HepG2 (cell line): ENCODE measurements around the gene CBR4.
A peak's percentile ranks its signal among the peaks of the same experiment; 100 is the strongest.

Source experiments
- AGO1 ChIP-seq: fragments of 200-400 bp; formaldehyde crosslinking; IDR thresholded peaks from 2 replicates; pipeline ENCODE4 v1.6.1; 2017; ENCODE audit warnings: mild to moderate bottlenecking, low read depth, low read length, moderate library complexity; ENCODE audit not compliant: poor library complexity, severe bottlenecking
- ATF2 ChIP-seq: sonication (generic); formaldehyde crosslinking; IDR thresholded peaks from 2 replicates; pipeline ENCODE4 v1.4.0; 2020; ENCODE audit warnings: missing genetic modification reagents
- CEBPB ChIP-seq: IDR thresholded peaks from 2 replicates; pipeline ENCODE4 v1.6.1; 2011; ENCODE audit warnings: low read depth, low read length, improper control_type of control experiment, borderline replicate concordance
- CTCF ChIP-seq: sonication (generic); formaldehyde crosslinking; IDR thresholded peaks from 2 replicates; pipeline ENCODE4 v1.5.0; 2020; ENCODE audit warnings: mild to moderate bottlenecking, missing genetic modification reagents, moderate library complexity
- ETV6 ChIP-seq: sonication (generic); formaldehyde crosslinking; conservative IDR thresholded peaks from 2 replicates; pipeline ENCODE4 v1.4.0; 2020; ENCODE audit warnings: missing genetic modification reagents
- MEIS2 ChIP-seq: sonication (generic); formaldehyde crosslinking; IDR thresholded peaks from 2 replicates; pipeline ENCODE4 v1.9.0; 2021; ENCODE audit warnings: mild to moderate bottlenecking, missing genetic modification reagents
- POLR2A ChIP-seq, 2 experiments: IDR thresholded peaks; 2 replicates each; pipeline ENCODE4 v1.6.1; 2011; ENCODE audit warnings: low read depth in 2 of 2, low read length in 2 of 2, mild to moderate bottlenecking in 1 of 2, moderate library complexity in 1 of 2; ENCODE audit not compliant: insufficient read depth in 1 of 2
- RBAK ChIP-seq: sonication (generic); formaldehyde crosslinking; IDR thresholded peaks from 2 replicates; pipeline ENCODE4 v1.5.1; 2020; ENCODE audit warnings: mild to moderate bottlenecking, missing genetic modification reagents
- REL ChIP-seq: sonication (generic); formaldehyde crosslinking; conservative IDR thresholded peaks from 2 replicates; pipeline ENCODE4 v1.8.0; 2022; ENCODE audit warnings: mild to moderate bottlenecking, missing genetic modification reagents, moderate library complexity
- SMARCC2 ChIP-seq: fragments of 450-650 bp; IDR thresholded peaks from 2 replicates; pipeline ENCODE4 v1.6.1; 2017; ENCODE audit warnings: antibody characterized with exemption, mild to moderate bottlenecking
- SMARCE1 ChIP-seq: fragments of 450-650 bp; IDR thresholded peaks from 2 replicates; pipeline ENCODE4 v1.6.1; 2017; ENCODE audit warnings: borderline replicate concordance
- TCF7L2 ChIP-seq: IDR thresholded peaks from 2 replicates; pipeline ENCODE4 v1.6.1; 2011; ENCODE audit warnings: mild to moderate bottlenecking, low read depth, low read length, moderate library complexity
- ZBTB10 ChIP-seq: sonication (generic); formaldehyde crosslinking; IDR thresholded peaks from 2 replicates; pipeline ENCODE4 v1.4.0; 2020; ENCODE audit warnings: missing genetic modification reagents, borderline replicate concordance

- peak; percentile 90 to 91 for TF ChIP-seq POLR2A (IDR thresholded peaks at IDR 0.05; ENCODE audit: insufficient read depth in 1 of 2, low read depth in 2 of 2, low read length in 2 of 2)
- TF ChIP-seq REL (CRISPR knock-in tag) = no peak
- no peak for TF ChIP-seq RBAK (CRISPR knock-in tag)
- no peak for TF ChIP-seq SMARCC2
- peak; percentile 32; the same call in 1 of the 2 replicates for TF ChIP-seq ATF2
- no peak for TF ChIP-seq ZBTB10
- TF ChIP-seq AGO1 = no peak
- TF ChIP-seq SMARCE1 = no peak
- no peak for TF ChIP-seq CEBPB
- TF ChIP-seq CTCF (CRISPR knock-in tag) = no peak; the same call in 1 of the 2 replicates
- no peak for TF ChIP-seq TCF7L2
- TF ChIP-seq MEIS2 = no peak
- no peak for TF ChIP-seq ETV6
Measured at GRCh38 chr4:169010125-169011023, at the start of gene CBR4.
